ENCODE measurements around the gene CADM1.

DNA sequence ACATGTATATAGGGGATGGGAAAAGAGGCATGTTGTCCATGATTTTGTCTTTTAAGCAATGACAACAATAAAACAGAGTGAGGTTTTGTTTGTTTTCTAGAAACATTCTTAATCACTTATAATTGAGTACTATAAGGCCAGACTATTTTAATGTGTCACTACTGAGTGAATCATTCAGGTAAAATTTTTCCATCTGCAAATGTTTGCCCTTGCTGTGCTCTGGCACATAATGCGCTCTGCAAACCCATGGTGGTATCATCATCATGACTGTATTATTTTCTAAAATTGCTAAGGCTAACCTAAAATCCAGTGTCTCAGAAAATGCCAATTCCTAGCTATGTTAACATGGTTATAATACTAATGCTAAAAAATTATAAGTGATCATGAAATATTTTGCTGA lies 261.2 kb downstream of the CADM1 start:
- TF ChIP-seq CTCF (conservative IDR thresholded peaks at IDR 0.05; ENCODE audit: low read length) (no peak), EZH2phosphoT487 (IDR thresholded peaks at IDR 0.05; ENCODE audit: borderline replicate concordance, low read depth, low read length) (no peak)
